EH (cell line): ENCODE data around the gene IPP.
"Not testable (repeated sequence)": the region's sequence is repeated elsewhere in the genome, so short reads cannot be mapped to it uniquely, and the experiment has no call there.

Experiments
- DNase-seq: peaks from one replicate; pipeline ENCODE4 v3.0.0-alpha.2; 2015; ENCODE audit warnings: low read depth

The IPP gene

GRCh38 chr1:45750298-45751038 is at the start of gene IPP:
IPP (minus strand) TSS chr1:45750653; CDS start chr1:45746411, 4,242 bp downstream.
- DNase-seq = peak; percentile 98

GRCh38 chr1:45796946-45797345 is 46.5 kb upstream of the IPP start:
- DNase-seq = no peak

GRCh38 chr1:45796381-45796780 is 45.9 kb upstream of the IPP start:
- DNase-seq = peak; percentile 6

GRCh38 chr1:45793942-45794604 is 43.6 kb upstream of the IPP start:
- DNase-seq = no peak

- no peak for DNase-seq
Measured at GRCh38 chr1:45792744-45793143, 42.3 kb upstream of the IPP start.

- DNase-seq = no peak
Measured at GRCh38 chr1:45789601-45790000, 39.1 kb upstream of the IPP start.

- DNase-seq = no peak
Measured at GRCh38 chr1:45787905-45788304, 37.5 kb upstream of the IPP start.

- DNase-seq = no peak
Measured at GRCh38 chr1:45785583-45785982, 35.1 kb upstream of the IPP start.

GRCh38 chr1:45775794-45776193 is 25.3 kb upstream of the IPP start:
- DNase-seq = no peak

GRCh38 chr1:45772971-45773370 is 22.5 kb upstream of the IPP start:
- no peak for DNase-seq

- DNase-seq = peak; percentile 46
Measured at GRCh38 chr1:45769261-45769932, 18.9 kb upstream of the IPP start.

- DNase-seq = peak; percentile 70
Measured at GRCh38 chr1:45767035-45767434, 16.6 kb upstream of the IPP start.

- DNase-seq = no peak
Measured at GRCh38 chr1:45765999-45766792, 15.7 kb upstream of the IPP start.

GRCh38 chr1:45762291-45762690 is 11.8 kb upstream of the IPP start:
- no peak for DNase-seq

- no peak for DNase-seq
Measured at GRCh38 chr1:45755697-45756096, 5.2 kb upstream of the IPP start.

- no peak for DNase-seq
Measured at GRCh38 chr1:45753248-45754037, 3.0 kb upstream of the IPP start.

- peak; percentile 39 for DNase-seq
Measured at GRCh38 chr1:45752441-45753052, 2.1 kb upstream of the IPP start.

GRCh38 chr1:45752014-45752413 is 1.6 kb upstream of the IPP start:
- no peak for DNase-seq

GRCh38 chr1:45751039-45751838 is 786 bp upstream of the IPP start:
- DNase-seq = not testable (repeated sequence)

GRCh38 chr1:45746922-45747321 is 3.5 kb downstream of the IPP start:
- DNase-seq = no peak
